PFSK-1 (cell line): ENCODE data around the gene RGS19.

Experiments
- POLR2AphosphoS5 ChIP-seq: IDR thresholded peaks from 2 replicates; pipeline ENCODE4 v1.6.1; 2012; ENCODE audit warnings: low read depth, mild to moderate bottlenecking, control low read depth, low read length, moderate library complexity
- SIN3A ChIP-seq: IDR thresholded peaks from 2 replicates; pipeline ENCODE4 v1.6.1; 2012; ENCODE audit warnings: mild to moderate bottlenecking, low read length, moderate library complexity, borderline replicate concordance; ENCODE audit not compliant: insufficient read depth

- TF ChIP-seq POLR2AphosphoS5 (no peak), SIN3A (no peak)
Observed at GRCh38 chr20:64083804-64084684, 4.7 kb upstream of the RGS19 start, which contains the start of gene LKAAEAR1.
